ENCODE results near the gene ARPC4.

- TF ChIP-seq, protein P1, sequence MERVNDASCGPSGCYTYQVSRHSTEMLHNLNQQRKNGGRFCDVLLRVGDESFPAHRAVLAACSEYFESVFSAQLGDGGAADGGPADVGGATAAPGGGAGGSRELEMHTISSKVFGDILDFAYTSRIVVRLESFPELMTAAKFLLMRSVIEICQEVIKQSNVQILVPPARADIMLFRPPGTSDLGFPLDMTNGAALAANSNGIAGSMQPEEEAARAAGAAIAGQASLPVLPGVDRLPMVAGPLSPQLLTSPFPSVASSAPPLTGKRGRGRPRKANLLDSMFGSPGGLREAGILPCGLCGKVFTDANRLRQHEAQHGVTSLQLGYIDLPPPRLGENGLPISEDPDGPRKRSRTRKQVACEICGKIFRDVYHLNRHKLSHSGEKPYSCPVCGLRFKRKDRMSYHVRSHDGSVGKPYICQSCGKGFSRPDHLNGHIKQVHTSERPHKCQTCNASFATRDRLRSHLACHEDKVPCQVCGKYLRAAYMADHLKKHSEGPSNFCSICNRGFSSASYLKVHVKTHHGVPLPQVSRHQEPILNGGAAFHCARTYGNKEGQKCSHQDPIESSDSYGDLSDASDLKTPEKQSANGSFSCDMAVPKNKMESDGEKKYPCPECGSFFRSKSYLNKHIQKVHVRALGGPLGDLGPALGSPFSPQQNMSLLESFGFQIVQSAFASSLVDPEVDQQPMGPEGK (CRISPR knock-in tag; IDR thresholded peaks at IDR 0.05; ENCODE audit: borderline replicate concordance): no peak
- TF ChIP-seq ZNF8 (CRISPR knock-in tag; IDR thresholded peaks at IDR 0.05) (no peak), SNAI2 (CRISPR knock-in tag; IDR thresholded peaks at IDR 0.05) (no peak), BACH2 (CRISPR knock-in tag; IDR thresholded peaks at IDR 0.05; ENCODE audit: borderline replicate concordance) (no peak)
Measured at GRCh38 chr3:9781551-9781950, 11.3 kb upstream of the ARPC4 start.
